HL-60 (cell line): ENCODE results near the gene NSRP1. TPM values are rescaled to one million over a fixed set of nuclear protein-coding genes. Genes with fewer than 3 reads are reported as not detected.

Experiments used
- microRNA-seq: library from miRNA; unstranded; fragments of <30 nt; microRNA quantifications from one replicate; pipeline ENCODE4, GENCODE V29; 2018

NSRP1 gene

Small RNAs within 50 kb of the gene (microRNA-seq; reads per million reads assigned to microRNA genes)
- not detected for gene MIR423
